Vagina (tissue), 2 donors: ENCODE results near the gene TSR1.

Source experiments
- POLR2A ChIP-seq, 2 donors: fragments of 450-650 bp; IDR thresholded peaks; one replicate each; pipeline ENCODE4 v1.6.1; 2017; ENCODE audit warnings: antibody characterized with exemption in 2 of 2, mild to moderate bottlenecking in 2 of 2, moderate library complexity in 2 of 2
- POLR2AphosphoS5 ChIP-seq, 2 donors: sonication (generic); formaldehyde crosslinking; IDR thresholded peaks; one replicate each; pipeline ENCODE4 v1.9.0; 2017; ENCODE audit warnings: antibody characterized with exemption in 2 of 2, mild to moderate bottlenecking in 2 of 2, low read depth in 1 of 2; ENCODE audit not compliant: insufficient read depth in 1 of 2
- TF ChIP-seq, protein P1 (sequence below), 3 experiments: fragments of 450-650 bp in 2 of 3; fragments of 200-600 bp in 1 of 3; sonication (generic) in 1 of 3; IDR thresholded peaks; one replicate each; pipeline ENCODE4 v1.5.1; 2017 to 2019; ENCODE audit warnings: antibody characterized with exemption in 3 of 3, mild to moderate bottlenecking in 2 of 3, moderate library complexity in 2 of 3

DNA sequence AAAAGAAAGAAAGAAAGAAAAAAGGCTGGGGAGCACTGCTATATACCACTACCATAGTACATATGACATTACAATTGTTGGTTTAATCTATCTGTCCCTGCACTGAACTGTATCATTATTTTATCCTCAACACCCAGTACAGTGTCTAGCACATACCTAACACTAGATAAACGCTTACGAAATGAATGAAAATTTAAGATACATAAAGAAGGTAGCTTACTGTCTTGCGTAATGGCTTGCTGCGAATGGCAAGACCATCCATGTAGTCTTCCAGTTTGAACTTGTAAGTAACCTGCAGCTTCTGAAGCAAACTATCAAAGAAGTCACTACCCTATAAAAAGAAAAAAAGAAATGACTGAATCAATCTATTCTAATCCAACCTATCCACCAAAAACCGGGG is 39.2 kb downstream of the TSR1 start:
- TF ChIP-seq POLR2A (IDR thresholded peaks at IDR 0.05) = no peak
- TF ChIP-seq, protein P1, sequence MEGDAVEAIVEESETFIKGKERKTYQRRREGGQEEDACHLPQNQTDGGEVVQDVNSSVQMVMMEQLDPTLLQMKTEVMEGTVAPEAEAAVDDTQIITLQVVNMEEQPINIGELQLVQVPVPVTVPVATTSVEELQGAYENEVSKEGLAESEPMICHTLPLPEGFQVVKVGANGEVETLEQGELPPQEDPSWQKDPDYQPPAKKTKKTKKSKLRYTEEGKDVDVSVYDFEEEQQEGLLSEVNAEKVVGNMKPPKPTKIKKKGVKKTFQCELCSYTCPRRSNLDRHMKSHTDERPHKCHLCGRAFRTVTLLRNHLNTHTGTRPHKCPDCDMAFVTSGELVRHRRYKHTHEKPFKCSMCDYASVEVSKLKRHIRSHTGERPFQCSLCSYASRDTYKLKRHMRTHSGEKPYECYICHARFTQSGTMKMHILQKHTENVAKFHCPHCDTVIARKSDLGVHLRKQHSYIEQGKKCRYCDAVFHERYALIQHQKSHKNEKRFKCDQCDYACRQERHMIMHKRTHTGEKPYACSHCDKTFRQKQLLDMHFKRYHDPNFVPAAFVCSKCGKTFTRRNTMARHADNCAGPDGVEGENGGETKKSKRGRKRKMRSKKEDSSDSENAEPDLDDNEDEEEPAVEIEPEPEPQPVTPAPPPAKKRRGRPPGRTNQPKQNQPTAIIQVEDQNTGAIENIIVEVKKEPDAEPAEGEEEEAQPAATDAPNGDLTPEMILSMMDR (IDR thresholded peaks at IDR 0.05) = no peak
- TF ChIP-seq POLR2AphosphoS5 (IDR thresholded peaks at IDR 0.05; ENCODE audit: insufficient read depth in 1 of 2, low read depth in 1 of 2) = no peak
